HG03469 (cell line): ENCODE data around the gene LRTM2.
A peak's percentile ranks its signal among the peaks of the same experiment; 100 is the strongest.

Experiments used
- ATAC-seq: cut with Tn5 transposase; IDR thresholded peaks from one replicate; pipeline ENCODE4 v1.9.1; 2021; ENCODE audit warnings: mild to moderate bottlenecking, moderate library complexity, moderate number of reproducible peaks; ENCODE audit not compliant: unreplicated experiment

Gene LRTM2

DNA sequence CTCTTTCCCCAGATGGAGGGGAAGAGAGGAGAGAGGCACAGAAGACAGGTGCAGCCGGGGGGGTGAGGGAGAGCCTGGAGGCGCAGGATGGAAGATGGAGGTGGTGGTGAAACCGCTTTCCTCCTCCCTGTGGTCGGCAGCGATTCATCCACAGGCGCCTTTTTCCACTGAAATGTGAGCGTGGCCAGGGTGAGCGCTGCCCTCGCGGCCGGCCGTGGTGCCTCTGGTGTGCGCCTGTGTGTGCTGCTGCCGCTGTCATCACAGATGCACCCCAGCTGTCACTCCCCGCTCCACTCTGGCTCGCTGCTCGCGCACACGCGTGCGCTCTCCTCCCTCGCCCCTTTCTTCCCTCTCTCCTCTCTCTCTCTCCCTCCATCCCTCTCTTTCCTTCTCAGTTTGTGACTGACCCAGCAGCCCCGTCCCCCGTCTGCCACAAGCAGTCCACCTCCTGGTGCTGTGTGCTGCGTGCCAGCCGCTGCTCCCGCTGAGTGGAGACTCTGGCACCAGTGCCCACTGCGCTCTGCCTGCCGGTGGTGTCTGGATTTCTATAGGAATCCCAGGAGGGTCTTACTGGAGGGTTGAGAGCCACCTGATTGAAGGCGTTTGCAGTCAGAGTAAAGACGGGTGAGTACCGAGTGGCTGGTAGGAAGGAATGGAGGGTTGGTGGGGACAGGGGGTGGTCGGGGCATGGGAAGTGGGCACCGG, at the start of gene LRTM2:
Gene LRTM2, plus strand, starts transcription at position 375 of the 705 bp plus-strand sequence. CDS start 7,584 bp downstream, outside the sequence.
- ATAC-seq = no peak

GRCh38 chr12:1773937-1774655, 46.3 kb upstream of the LRTM2 start:
- ATAC-seq = no peak

DNA sequence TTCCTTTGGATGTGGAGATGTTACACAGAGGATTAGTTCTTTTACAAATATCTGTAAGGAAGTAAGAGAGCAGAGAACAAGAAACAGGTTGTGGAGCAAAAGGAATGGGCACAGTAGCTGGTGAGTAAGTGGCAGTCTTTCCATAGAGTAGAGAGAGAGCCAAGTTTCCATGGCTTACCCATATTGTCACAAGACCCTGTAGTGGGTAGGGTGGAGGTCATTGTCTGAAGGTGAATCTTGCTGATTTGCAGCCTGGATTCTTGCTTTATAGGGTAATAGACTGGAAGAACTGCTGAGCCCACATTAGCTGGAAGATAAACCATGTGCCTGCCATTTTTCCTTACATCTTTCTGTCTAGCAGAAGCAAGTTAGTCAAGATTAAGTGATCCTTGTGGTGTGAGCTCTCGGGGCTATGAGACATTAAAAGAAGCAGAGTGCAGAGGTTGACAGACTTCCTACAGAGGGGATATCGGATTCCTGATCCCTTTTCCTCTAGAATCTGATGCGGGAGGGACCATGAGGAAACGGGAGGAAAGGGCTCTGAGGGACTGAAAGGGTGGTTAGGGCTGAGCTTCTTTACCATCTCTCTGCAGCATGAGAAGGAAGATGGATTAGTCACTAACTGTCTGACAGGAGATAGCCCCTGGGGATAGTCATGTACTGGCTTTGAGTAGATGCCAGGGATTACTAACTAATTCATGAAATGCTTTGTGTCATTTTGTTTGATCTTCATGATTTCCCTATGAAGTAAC, 44.0 kb upstream of the LRTM2 start:
- no peak for ATAC-seq

- ATAC-seq = no peak
Observed at GRCh38 chr12:1777798-1778197, 42.6 kb upstream of the LRTM2 start.

DNA sequence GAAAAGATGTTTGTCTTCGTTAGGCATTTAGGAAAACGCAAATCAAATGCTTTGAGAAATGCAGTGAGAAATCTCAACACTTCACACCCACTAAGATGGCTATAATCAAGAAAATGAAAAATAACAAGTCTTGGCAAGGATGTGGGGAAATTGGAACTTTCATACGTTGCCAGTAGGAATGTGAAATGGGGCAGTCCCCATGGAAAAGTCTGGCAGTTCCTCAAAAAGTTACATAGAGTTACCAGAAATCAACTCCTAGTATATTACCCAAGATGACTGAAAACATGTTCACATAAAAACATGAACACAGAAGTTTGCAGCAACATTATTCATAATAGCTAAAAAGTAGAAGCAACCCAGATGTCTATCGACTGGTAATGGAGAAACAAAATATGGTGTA, 41.5 kb upstream of the LRTM2 start:
- no peak for ATAC-seq

DNA sequence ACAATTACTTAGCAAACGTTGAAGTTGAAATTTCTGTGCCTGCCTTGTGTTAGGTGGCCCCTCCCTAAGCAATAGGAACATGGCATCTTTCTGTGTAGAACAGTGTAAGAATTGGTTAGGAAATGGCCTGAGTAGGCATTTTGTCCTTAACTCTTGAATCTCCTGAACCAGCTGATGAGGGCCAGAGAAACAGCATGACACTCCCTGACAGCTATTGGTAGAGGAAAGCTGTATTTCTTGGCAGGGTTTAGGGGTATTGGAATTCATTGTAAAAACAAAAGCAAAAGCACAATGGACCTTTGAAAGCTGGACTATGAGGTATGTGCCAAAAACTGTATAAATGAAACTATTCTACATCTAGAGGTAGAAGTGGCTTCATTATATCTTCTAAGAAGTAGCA, 40.6 kb upstream of the LRTM2 start:
- no peak for ATAC-seq

GRCh38 chr12:1781772-1782171, 38.6 kb upstream of the LRTM2 start:
- ATAC-seq = no peak

DNA sequence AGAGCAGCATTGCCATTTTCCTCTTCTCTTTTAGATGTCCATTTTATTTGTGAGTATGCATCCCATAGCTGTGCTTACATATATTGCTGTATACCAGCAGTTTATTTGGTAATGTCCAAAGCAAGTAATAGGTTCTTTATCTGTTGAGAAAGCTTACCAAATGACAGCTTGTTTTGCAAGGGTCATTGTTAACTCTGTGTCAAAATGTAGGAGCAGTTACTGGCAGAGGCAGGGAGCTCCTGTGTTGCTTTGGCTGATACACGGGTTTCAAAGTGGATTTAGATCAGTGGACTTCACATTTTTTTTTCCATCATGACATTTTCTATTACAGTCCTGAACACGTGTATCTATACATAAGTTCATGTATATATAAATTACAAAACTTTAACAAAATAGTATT, 38.1 kb upstream of the LRTM2 start:
- no peak for ATAC-seq

GRCh38 chr12:1787714-1788113, 32.7 kb upstream of the LRTM2 start:
- ATAC-seq = no peak

GRCh38 chr12:1790444-1790843, 29.9 kb upstream of the LRTM2 start:
- no peak for ATAC-seq

DNA sequence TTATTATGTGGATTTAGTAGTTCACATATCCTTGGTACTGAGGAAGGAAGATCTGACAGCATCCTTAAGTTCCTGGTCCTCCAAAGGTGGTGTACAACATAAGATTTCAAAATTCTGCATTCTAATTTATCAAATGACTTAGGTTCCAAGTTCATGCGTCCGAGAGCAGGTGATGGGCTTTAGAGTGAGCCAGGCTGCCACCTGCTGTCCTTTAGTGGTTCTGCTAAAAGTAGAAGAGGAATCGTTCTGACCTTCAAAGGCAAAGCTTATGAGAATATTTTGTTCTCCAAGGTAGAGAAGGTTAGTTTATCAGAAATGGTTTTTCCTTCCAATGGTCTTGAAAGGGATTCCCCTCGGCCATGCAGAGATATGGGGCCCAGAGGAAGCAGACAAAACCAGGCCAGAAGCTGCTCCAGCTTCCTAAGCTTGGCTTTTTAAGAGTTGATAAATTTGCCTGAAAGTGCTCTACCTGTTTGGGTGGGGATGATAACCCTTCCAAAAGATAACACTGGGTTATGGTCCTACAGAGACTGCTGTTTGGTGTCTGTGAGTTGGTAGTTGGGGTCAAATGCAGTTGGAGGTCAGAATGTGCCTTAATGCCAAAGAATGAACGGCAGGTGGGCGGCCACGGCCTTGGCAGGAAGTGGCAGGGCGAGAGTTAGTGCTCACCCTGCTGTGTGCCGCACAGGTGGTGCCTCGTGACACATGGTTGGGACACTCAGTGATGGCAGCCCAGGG, 29.1 kb upstream of the LRTM2 start:
- no peak for ATAC-seq

GRCh38 chr12:1792406-1792805, 28.0 kb upstream of the LRTM2 start:
- no peak for ATAC-seq

DNA sequence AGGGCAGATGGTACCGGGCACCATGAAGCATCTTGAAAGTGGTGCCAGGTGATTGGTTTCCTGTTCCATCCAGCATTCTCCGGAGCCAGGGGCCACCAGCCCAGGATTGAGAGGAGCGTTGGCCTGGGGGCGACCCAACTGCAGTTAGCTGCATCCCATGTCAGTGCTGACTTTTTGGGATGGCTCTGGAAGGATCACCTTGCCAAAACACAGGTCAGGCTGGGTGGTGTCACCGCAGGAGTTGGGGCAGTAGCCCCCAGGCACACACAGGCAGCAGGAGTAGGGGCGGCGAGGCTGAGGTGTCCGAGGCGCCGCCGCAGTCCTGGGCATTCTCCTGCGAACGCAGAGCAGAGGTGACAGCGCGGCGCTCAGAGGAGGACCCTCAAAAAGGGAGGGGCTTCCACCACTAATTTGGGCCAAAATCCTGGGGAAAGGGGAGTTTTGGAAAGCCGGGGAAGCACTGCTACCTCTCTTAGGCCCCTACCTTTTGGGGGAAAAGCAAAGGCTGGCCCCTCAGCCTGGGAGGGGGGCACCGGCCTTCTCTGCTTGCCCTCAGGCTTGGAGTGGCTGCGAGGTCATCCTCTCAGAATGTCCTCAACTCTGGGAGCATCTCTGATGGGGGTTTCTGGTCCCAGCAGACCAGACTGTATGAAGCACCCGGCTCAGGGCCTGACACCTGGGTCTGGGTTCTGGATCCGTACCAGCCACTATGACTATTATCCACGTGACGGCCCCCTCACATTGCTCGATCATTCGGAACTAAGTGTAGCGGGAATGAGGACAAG, 26.7 kb upstream of the LRTM2 start:
- no peak for ATAC-seq

GRCh38 chr12:1794440-1795090, 25.8 kb upstream of the LRTM2 start:
- no peak for ATAC-seq

- ATAC-seq = no peak
Observed at GRCh38 chr12:1795221-1795784, 25.1 kb upstream of the LRTM2 start.

GRCh38 chr12:1795785-1796514, 24.4 kb upstream of the LRTM2 start:
- peak; percentile 66 for ATAC-seq

DNA sequence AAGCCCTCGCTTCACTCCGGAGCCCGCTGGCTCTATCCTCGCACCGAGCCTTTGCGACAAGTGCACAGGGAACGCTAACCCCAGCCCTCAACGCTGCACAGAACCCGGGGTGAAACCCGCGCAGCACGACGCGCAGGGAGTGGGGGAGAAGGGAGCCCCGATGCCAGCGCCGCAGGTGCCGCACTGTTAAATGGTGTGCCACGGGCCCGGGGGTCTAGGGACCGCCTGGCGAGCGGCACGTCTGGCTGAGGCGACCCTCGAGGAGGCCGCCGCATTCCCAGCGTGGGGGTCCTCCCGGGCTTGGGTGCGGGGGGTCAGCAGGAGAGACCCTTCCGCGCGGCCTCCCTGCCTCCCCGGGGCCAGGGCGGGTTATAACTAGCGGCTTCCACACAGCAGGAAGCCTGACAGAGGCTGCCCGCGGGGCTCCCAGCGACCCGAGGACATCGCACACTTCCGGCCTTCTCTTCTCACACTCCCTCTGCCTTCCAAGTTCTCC, 23.8 kb upstream of the LRTM2 start:
- no peak for ATAC-seq

DNA sequence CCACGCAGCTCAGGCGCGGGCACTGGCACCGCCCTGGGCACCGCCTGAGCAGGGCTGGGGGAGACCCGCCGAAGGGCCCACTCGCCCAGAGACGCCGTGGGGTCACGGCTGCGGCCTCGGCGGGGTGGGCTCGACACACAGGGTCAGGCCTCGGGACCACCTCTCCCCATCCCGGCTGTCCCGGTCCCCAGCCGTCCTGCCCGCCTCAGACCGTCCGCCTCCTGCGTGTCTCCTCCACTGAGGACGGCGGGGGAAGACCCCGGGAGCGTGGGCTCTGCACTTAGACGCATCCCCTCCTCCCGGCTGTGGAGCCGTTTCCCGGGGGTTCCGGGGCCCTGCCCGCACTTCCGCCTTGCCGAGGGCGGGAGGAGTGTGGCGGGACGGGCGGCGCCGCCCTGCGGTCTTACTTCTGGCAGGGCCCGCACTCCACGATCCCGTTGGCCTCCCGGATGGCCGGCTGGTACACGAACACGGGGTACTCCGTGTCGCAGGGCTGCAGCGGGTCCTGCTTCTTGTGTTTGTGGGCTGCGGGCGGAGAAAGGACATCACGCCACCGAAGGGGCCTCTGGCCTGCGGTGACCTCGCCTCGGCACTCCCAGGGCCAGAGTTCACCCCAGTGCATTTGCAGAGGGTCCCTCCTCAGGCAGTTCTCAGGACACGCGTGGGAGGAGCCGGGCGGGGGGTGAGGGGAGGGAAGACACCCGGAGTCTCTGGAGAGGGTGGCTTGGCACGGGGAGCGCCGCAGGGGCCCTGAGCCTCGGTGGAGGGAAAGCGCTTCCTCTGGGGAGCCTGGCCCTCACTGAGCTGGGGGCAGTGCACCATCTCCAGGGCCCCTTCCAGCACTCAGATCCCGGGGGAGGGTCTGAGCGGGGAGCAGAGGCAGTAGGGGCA, 23.1 kb upstream of the LRTM2 start:
- no peak for ATAC-seq
